Subcutaneous abdominal adipose tissue (tissue), 5 donors: ENCODE results near the gene NAGPA.

Source experiments
- H3K27ac ChIP-seq: one replicate; pipeline ENCODE4 v1.7.0; 2013; ENCODE audit warnings: low read depth, mild to moderate bottlenecking, inconsistent platforms, low read length, moderate library complexity
- H3K27me3 ChIP-seq, 5 donors: one replicate each; pipeline ENCODE4 v1.7.0; 2013; ENCODE audit warnings: low read length in 5 of 5, inconsistent platforms in 1 of 5; ENCODE audit not compliant: control insufficient read depth in 5 of 5, insufficient read depth in 4 of 5
- H3K36me3 ChIP-seq, 5 donors: one replicate each; pipeline ENCODE4 v1.7.0; 2013; ENCODE audit warnings: low read length in 5 of 5; ENCODE audit not compliant: control insufficient read depth in 5 of 5, insufficient read depth in 5 of 5
- H3K4me1 ChIP-seq, 5 donors: one replicate each; pipeline ENCODE4 v1.7.0; 2013; ENCODE audit warnings: low read length in 5 of 5, mild to moderate bottlenecking in 3 of 5, moderate library complexity in 1 of 5; ENCODE audit not compliant: control insufficient read depth in 5 of 5, insufficient read depth in 5 of 5
- H3K4me3 ChIP-seq, 5 donors: one replicate each; pipeline ENCODE4 v1.7.0; 2013; ENCODE audit warnings: low read length in 5 of 5, low read depth in 1 of 5
- H3K9ac ChIP-seq, 5 donors: one replicate each; pipeline ENCODE4 v1.7.0; 2013; ENCODE audit warnings: low read length in 5 of 5, mild to moderate bottlenecking in 4 of 5, moderate library complexity in 3 of 5
- H3K9me3 ChIP-seq, 5 donors: one replicate each; pipeline ENCODE4 v1.7.0; 2013; ENCODE audit warnings: low read length in 5 of 5; ENCODE audit not compliant: control insufficient read depth in 5 of 5
- donor health status: healthy.
- donor health status: healthy.
- donor health status: healthy.
- donor health status: healthy.
- donor health status: healthy.

The NAGPA gene

DNA sequence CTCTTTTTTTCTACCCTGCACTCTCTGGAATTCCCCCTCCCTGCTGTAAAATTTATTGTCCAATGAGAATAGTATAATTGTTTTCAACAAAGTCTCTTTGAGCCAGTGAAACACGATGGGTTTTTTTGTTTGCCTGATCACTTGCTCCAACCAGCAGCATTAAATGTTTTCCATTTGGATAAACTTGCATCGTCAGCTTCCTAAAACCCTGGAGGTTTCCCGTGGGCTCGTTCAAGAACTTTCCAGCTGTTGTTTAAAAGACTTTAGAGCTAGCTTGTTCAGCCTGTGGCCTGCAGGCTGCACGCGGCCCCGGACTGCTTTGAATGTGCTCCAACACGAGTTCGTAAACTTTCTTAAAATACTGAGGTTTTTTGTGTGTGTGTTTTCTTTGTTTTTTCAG is 14.9 kb downstream of the NAGPA start:
- H3K4me3 ChIP-seq, result no peak overlapping the region
- H3K27ac ChIP-seq, result no peak overlapping the region
- H3K4me1 ChIP-seq, result peaks cover 0 to 5% (median 0%) of the 10 kb centered on the region in 5 donors
- no peaks in the 10 kb centered on the region for H3K36me3 ChIP-seq
- no peaks in the 10 kb centered on the region for H3K9me3 ChIP-seq
- peaks cover 0 to 12% (median 2%) of the 10 kb centered on the region in 5 donors for H3K27me3 ChIP-seq
- H3K9ac ChIP-seq, result no peak overlapping the region

DNA sequence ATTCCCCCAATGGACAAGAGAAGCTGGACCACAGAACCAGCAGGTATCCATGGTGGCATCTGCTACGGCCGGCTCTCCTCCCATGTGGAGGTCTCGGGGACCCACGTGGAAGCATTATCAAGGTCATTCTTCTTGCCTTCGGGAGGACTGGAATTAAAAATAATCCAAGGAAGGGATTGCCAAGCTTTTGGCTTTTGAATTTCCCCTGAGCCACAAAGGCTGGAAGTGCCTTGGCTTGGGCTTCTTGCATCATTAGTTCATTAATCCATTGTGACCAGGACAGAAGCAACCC is 16.1 kb downstream of the NAGPA start:
- Histone ChIP-seq H3K27ac (no peak overlapping the region), H3K9ac (no peak overlapping the region), H3K36me3 (no peaks in the 10 kb centered on the region), H3K4me1 (peaks cover 0 to 5% (median 0%) of the 10 kb centered on the region in 5 donors), H3K27me3 (peaks cover 0 to 12% (median 2%) of the 10 kb centered on the region in 5 donors), H3K9me3 (no peaks in the 10 kb centered on the region), H3K4me3 (no peak overlapping the region)

DNA sequence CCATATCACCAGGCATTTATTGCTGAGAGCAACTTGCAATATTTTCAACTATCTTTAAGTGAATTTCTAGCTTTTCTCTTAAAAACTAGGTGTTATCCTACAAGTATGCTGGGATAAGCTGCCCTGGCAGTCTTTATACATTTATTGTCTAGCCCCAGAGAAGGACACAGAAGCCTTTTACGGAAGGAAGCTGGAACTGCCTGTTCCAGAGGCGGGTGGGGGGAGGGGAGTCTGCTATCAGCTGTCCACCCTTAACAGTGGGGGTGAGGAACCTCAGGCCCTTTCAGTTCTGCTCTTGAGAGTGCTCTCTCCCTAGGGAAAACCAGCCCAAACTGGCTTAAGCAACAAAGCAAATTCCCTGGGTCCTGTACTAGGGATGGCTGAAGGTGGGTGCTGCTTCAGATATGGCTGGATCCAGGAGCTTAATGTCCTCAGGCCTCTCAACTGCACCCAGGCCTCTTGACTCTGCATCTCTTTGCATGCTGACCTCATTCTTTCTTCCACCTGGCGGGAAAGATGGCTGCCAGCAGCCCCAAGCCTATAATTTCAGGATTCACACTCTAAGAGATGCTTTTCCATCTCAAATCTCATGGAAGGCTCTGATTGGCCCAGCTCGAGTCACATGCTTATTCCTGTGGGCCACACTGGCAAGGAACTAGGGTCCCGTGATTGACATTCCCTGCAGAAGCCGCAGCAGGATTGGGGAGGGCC is 16.6 kb downstream of the NAGPA start:
- no peak overlapping the region for H3K27ac ChIP-seq

DNA sequence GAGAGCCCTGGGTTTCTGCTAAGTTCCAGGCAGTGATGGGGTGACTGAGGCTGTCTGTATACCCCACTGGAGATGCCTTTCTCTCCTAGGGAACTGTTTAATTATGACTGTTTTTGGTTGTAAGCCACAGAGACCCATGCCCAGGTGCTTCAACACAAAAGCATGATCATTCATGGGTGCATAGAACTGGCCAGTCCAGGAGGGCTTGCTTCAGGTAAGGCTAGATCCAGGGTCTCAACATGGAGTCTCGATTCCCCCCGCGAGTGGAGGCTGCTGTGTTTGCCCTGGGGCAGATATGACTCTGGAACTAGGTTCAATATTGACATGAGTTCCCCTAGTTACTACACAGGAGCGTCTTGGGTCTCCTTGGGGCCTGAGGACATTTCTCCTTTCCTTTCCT is 17.8 kb downstream of the NAGPA start:
- Histone ChIP-seq H3K4me3 (no peak overlapping the region), H3K27ac (no peak overlapping the region), H3K27me3 (peaks cover 0 to 13% (median 4%) of the 10 kb centered on the region in 5 donors), H3K9ac (no peak overlapping the region), H3K9me3 (no peaks in the 10 kb centered on the region), H3K36me3 (no peaks in the 10 kb centered on the region), H3K4me1 (peaks cover 0 to 5% (median 0%) of the 10 kb centered on the region in 5 donors)

More for the DNA sequence above, 16.6 kb downstream of the NAGPA start:
- peaks cover 0 to 5% (median 0%) of the 10 kb centered on the region in 5 donors for H3K4me1 ChIP-seq
- H3K9me3 ChIP-seq, result no peaks in the 10 kb centered on the region
- peaks cover 0 to 12% (median 4%) of the 10 kb centered on the region in 5 donors for H3K27me3 ChIP-seq
- no peaks in the 10 kb centered on the region for H3K36me3 ChIP-seq
- H3K4me3 ChIP-seq, result no peak overlapping the region
- no peak overlapping the region for H3K9ac ChIP-seq

DNA sequence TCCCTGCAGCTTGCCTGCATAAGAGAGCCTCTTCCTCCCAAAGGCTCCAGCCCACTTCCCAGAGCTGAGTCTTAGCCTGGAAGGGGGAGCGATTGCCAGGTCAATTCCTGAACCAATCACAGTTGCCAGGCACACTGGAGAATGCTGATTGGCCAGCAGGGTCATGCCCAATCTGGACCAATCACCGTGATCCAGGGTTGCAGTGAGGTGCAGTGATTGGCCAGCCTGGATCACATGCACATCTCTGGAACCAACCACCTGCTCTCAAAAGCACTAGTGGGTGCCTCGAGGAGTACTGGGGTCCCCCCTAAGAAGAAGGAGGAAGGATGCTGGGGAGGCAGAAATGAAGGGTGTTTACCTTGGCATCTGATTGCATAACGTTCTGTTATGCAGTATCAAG is 18.4 kb downstream of the NAGPA start:
- H3K27me3 ChIP-seq, result peaks cover under 1 to 12% (median 5%) of the 10 kb centered on the region in 5 donors
- H3K4me1 ChIP-seq, result peaks cover 0 to 5% (median 0%) of the 10 kb centered on the region in 5 donors
- H3K4me3 ChIP-seq, result no peak overlapping the region
- no peaks in the 10 kb centered on the region for H3K9me3 ChIP-seq
- no peaks in the 10 kb centered on the region for H3K36me3 ChIP-seq
- H3K9ac ChIP-seq, result no peak overlapping the region
- no peak overlapping the region for H3K27ac ChIP-seq

DNA sequence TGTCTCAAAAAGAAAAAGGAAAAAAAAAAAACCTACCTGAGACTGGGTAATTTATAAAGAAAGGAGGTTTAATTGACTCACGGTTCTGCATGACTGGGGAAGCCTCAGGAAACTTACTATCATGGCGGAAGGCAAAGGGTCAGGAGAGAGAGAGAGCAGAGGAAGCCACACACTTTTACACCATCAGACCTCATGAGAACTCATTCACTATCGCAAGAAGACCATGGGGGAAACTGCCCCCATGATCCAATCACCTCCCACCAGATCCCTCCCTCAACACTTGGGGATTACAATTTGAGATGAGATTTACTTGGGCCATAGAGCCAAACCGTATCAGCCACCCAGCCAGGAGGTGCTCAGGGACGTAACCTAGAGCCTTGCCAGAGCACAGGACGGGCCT is 20.8 kb downstream of the NAGPA start:
- Histone ChIP-seq H3K9me3 (no peaks in the 10 kb centered on the region), H3K27me3 (peaks cover 2 to 10% (median 6%) of the 10 kb centered on the region in 5 donors), H3K9ac (no peak overlapping the region), H3K36me3 (no peaks in the 10 kb centered on the region), H3K4me3 (no peak overlapping the region), H3K27ac (no peak overlapping the region), H3K4me1 (peaks cover 0 to 5% (median 0%) of the 10 kb centered on the region in 5 donors)

DNA sequence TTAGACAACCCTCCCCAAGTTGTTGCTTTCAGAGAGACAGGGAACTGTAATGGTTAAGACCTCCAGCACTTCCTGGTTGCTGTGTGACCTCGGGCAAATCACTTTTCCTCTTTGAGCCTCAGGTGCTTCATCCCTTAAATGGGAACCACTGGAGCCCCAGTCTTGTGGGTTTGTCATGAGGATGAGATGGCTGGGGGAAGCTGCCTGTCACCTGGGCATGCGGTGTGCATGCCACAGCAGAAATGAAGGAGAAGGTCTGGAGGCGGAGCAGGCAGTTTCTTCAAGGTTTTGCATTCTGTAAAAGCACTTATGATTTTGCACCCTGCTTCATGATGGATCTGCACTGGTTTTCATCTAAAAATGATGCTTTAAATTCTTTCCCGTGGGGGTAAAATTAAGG is 22.1 kb downstream of the NAGPA start:
- H3K36me3 ChIP-seq, result no peaks in the 10 kb centered on the region

DNA sequence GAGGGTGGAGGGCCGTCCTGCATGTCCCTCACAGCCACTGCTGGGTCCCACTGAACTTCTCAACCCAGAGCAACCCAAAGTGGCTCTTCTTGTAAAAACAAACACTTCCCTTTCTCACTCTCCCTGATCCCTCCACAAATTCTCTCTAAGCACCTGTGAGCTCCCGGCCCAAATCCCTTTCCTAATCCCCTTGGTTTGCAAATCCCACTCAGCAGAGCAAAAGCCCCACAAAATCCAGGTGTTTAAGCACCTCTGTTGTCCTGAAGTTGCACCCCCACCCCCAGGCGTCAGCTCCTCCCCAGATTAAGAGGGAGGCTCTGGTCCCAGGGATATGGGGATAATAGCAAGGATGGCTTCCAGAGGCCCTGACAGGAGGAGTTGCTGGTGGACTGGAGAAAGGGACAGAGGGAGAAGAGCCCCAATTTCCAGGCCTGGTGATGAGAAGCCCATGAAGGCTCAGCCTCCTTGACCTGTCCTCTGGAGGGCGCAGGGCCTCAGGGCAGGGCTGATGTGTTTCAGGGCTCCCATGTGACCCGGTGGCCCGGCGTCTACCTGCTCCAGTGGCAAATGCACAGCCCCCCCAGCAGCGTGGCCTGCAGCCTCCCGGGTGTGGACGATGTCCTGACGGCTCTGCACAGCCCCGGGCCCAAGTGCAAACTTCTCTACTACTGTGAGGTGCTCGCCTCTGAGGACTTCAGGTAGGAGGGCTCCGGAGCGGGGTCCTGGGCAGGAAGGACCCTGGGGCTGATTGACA is 23.0 kb downstream of the NAGPA start:
- peaks cover 0 to 10% (median 6%) of the 10 kb centered on the region in 5 donors for H3K27me3 ChIP-seq
- H3K4me1 ChIP-seq, result no peaks in the 10 kb centered on the region

More for the DNA sequence above, 22.1 kb downstream of the NAGPA start:
- Histone ChIP-seq H3K9me3 (no peaks in the 10 kb centered on the region), H3K27me3 (peaks cover 0 to 10% (median 6%) of the 10 kb centered on the region in 5 donors), H3K27ac (no peak overlapping the region), H3K9ac (no peak overlapping the region), H3K4me3 (no peak overlapping the region), H3K4me1 (no peaks in the 10 kb centered on the region)

DNA sequence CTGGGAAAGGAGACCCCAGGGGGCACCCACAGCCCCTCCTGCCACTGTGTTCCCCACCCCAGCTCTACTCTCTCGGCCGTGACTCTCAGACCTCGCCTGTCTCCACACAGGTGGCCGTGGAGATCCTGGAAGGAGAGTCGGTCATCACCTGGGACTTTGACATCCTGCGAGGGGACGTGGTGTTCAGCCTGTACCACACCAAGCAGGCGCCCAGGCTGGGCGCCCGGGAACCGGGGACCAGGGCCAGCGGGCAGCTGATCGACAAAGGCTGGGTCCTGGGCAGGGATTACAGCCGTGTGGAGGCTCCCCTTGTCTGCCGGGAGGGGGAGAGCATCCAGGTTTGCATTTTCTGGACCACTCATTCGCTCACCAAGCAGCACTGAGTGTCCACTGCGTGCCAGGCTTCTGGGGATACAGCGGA is 25.4 kb downstream of the NAGPA start:
- no peak overlapping the region for H3K9ac ChIP-seq
- H3K4me1 ChIP-seq, result no peaks in the 10 kb centered on the region
- no peak overlapping the region for H3K27ac ChIP-seq
- no peak overlapping the region for H3K4me3 ChIP-seq
- H3K9me3 ChIP-seq, result no peaks in the 10 kb centered on the region
- no peaks in the 10 kb centered on the region for H3K36me3 ChIP-seq
- peaks cover 0 to 15% (median 12%) of the 10 kb centered on the region in 5 donors for H3K27me3 ChIP-seq

More for the DNA sequence above, 23.0 kb downstream of the NAGPA start:
- Histone ChIP-seq H3K9me3 (no peaks in the 10 kb centered on the region), H3K27ac (no peak overlapping the region), H3K4me3 (no peak overlapping the region), H3K9ac (no peak overlapping the region), H3K36me3 (no peaks in the 10 kb centered on the region)

DNA sequence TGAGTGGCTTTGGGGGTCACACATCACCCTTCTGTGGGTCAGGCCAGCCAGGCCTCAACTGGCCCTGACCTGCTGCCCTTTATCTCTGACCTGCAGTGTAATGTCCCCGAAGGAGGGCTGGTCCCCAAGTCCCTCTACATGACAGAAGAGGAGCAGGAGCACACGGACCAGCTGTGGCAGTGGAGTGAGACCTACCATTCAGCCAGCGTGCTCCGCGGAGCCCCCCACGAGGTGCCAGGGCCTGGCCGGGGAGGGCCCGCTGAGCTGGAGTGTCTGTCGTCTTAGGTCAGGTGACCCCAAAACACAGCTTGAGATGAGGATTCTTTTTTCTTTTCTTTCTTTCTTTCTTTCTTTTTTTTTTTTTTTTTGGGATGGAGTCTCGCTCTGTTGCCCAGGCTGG is 26.5 kb downstream of the NAGPA start:
- H3K4me1 ChIP-seq, result no peaks in the 10 kb centered on the region
- H3K27ac ChIP-seq, result no peak overlapping the region
- H3K4me3 ChIP-seq, result no peak overlapping the region
- no peaks in the 10 kb centered on the region for H3K9me3 ChIP-seq
- no peak overlapping the region for H3K9ac ChIP-seq
- no peaks in the 10 kb centered on the region for H3K36me3 ChIP-seq
- H3K27me3 ChIP-seq, result peaks cover 0 to 15% (median 11%) of the 10 kb centered on the region in 5 donors
